Loucy (cell line): ENCODE measurements around the gene PBX4.

ENCODE experiments used
- CTCF ChIP-seq: fragments of 200-600 bp; sonication (generic); conservative IDR thresholded peaks from 2 replicates; pipeline ENCODE4 v1.5.1; 2014; ENCODE audit warnings: mild to moderate bottlenecking, antibody characterized with exemption, low read length
- EZH2phosphoT487 ChIP-seq: fragments of 200-600 bp; IDR thresholded peaks from 2 replicates; pipeline ENCODE4 v1.6.1; 2018; ENCODE audit warnings: antibody characterized with exemption, mild to moderate bottlenecking, moderate library complexity, borderline replicate concordance

- TF ChIP-seq CTCF, result no peak
- TF ChIP-seq EZH2phosphoT487, result no peak
Observed at GRCh38 chr19:19662871-19663255, 44.4 kb upstream of the PBX4 start.
